Stimulated activated effector memory CD8-positive, alpha-beta T cell treated with anti-CD3 and anti-CD28 coated beads, Interleukin-12 subunit alpha, Interleukin-12 subunit beta, amount 100 ng/mL, for 72 hours (primary cell): ENCODE measurements around the gene KCND1.

Experiments used
- ATAC-seq: fragments of 150-1000 bp; cut with Tn5 transposase; 2 replicates; pipeline ENCODE4 v1.10.0; 2021
- DNase-seq, 2 donors: peaks; one replicate each; pipeline ENCODE4 v3.0.0; 2021 to 2022; ENCODE audit warnings: low spot score in 2 of 2
- H3K27ac Mint-ChIP-seq: one replicate; pipeline ENCODE4 v1.8.0; 2022; ENCODE audit warnings: mild to moderate bottlenecking, mixed read lengths
- H3K36me3 Mint-ChIP-seq: one replicate; pipeline ENCODE4 v1.8.0; 2022; ENCODE audit warnings: mild to moderate bottlenecking, mixed read lengths
- H3K4me1 Mint-ChIP-seq: one replicate; pipeline ENCODE4 v1.8.0; 2022; ENCODE audit warnings: mixed read lengths
- H3K4me3 Mint-ChIP-seq: one replicate; pipeline ENCODE4 v1.8.0; 2022; ENCODE audit warnings: mild to moderate bottlenecking, mixed read lengths
- H3K9me3 Mint-ChIP-seq: one replicate; pipeline ENCODE4 v1.8.0; 2022; ENCODE audit warnings: mixed read lengths

KCND1 gene

GRCh38 chrX:48914593-48915493, 56.8 kb downstream of the KCND1 start:
- ATAC-seq (no peak), DNase-seq (no peak)
- H3K9me3 Mint-ChIP-seq, result no peaks in the 10 kb centered on the region
- H3K4me1 Mint-ChIP-seq, result peaks cover 57% of the 10 kb centered on the region
- peak overlapping the region; percentile 99 for H3K27ac Mint-ChIP-seq
- H3K4me3 Mint-ChIP-seq, result peak overlapping the region; percentile 90
- peaks cover 100% of the 10 kb centered on the region for H3K36me3 Mint-ChIP-seq

- Mint-ChIP-seq H3K27ac (peak overlapping the region; percentile 99), H3K4me1 (peaks cover 52% of the 10 kb centered on the region), H3K9me3 (no peaks in the 10 kb centered on the region), H3K4me3 (peak overlapping the region; percentile 90), H3K36me3 (peaks cover 100% of the 10 kb centered on the region)
- ATAC-seq, result no peak
- DNase-seq, result no peak
Observed at GRCh38 chrX:48913605-48914366, 57.9 kb downstream of the KCND1 start.

GRCh38 chrX:48911412-48912182, 60.0 kb downstream of the KCND1 start, which contains the start of gene SLC35A2:
TSS of gene SLC35A2 (minus strand) at chrX:48911646. CDS start at chrX:48911636, 10 bp downstream.
- ATAC-seq (peak; percentile 75), DNase-seq (peak; percentile 72 to 91)
- H3K4me1 Mint-ChIP-seq, result peaks cover 42% of the 10 kb centered on the region
- H3K27ac Mint-ChIP-seq, result peak within 1 kb of the TSS; percentile 99
- H3K4me3 Mint-ChIP-seq, result peak within 1 kb of the TSS; percentile 90
- no peaks in the 10 kb centered on the region for H3K9me3 Mint-ChIP-seq
- peaks cover 98% of the 10 kb centered on the region for H3K36me3 Mint-ChIP-seq
